ENCODE data around the gene PTTG1IP2.
"Not testable (repeated sequence)": the region's sequence is repeated elsewhere in the genome, so short reads cannot be mapped to it uniquely, and the experiment has no call there.

The PTTG1IP2 gene

GRCh38 chr7:90469554-90469953 is at the start of gene PTTG1IP2:
Gene PTTG1IP2, plus strand, starts transcription at chr7:90469639. Its CDS starts 148 bp downstream, at chr7:90469787.
- no peak for FAIRE-seq

GRCh38 chr7:90421651-90422050 is 47.8 kb upstream of the PTTG1IP2 start:
- FAIRE-seq: no peak

DNA sequence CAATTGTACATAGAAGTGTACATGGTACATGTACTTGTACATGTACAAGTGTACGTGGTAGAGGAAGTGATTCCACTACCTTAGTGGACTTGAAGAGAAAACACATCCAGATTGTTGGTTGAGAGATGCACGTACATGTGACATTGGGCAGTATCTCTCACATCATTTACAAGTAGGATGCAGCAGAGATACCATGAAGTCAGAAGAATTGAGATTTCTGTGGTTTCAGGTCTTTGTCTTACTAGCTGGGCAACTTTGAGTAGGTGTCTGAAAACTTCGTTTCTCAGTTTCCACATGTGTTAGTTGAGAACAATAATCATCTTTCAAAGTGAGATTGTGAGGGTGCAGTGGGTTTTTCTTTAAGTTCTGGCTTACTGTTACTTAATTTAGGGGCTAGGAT is 44.7 kb upstream of the PTTG1IP2 start:
- no peak for FAIRE-seq

- FAIRE-seq: no peak
Measured at GRCh38 chr7:90425376-90425775, 44.1 kb upstream of the PTTG1IP2 start.

DNA sequence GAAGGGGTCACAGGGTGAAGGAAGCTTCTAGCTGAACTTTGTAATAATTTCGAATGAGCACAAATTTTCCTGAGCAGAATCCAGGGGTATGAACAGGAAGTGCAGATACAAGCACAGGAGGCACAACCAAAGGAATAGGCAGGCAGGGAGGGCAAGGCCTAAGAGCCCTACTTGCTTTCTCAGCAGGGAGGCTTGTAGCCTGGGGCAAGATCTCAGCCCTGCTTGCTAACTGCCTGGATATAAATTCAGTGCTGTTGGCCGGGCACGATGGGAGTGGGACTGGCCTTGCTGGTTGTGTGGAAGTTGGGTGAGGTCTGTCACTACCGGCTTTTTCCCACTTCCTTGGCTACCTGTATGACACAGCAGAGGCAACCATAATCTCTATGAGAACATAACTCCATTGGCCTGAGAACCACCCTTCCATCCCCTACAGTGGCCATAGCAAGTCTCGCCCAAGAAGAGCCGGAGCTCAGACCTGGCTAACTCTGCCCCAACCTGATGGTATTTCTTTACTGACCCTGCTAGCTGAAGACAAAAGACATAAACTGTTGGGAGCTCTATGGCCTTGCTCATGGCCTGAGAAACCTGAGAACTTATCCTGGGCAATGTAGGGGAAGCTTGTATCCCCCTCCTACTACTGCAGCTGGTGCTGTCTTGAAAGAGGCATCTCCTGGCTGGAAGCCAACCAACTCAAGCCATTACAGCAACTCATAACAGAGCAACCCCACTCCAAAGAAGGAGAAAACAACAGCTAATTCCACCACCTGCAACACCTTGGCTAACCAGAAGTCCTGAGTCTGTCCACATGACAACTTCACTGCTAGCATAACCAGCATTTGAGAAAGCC is 38.6 kb upstream of the PTTG1IP2 start:
- no peak for FAIRE-seq

- no peak for FAIRE-seq
Measured at GRCh38 chr7:90432752-90433151, 36.7 kb upstream of the PTTG1IP2 start.

DNA sequence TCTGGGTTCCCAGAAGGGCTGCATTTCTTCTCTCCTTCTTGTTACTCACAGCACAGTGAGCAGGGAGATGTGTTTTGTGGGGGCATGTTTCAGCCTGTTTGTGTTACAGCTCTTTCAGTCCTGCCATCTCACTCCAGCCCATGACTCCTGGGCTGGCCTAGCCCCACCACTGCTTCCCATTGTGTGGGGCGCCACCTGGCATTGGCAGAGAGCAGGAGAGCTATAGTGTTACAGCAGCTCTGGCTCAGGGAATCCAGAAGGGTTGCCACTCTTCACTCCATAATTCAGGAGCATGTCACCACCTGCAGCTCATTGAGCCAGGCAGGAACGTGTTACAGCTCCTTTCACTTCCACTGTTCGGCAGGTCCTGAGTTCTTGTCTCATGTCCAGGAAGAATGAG is 36.2 kb upstream of the PTTG1IP2 start:
- no peak for FAIRE-seq

DNA sequence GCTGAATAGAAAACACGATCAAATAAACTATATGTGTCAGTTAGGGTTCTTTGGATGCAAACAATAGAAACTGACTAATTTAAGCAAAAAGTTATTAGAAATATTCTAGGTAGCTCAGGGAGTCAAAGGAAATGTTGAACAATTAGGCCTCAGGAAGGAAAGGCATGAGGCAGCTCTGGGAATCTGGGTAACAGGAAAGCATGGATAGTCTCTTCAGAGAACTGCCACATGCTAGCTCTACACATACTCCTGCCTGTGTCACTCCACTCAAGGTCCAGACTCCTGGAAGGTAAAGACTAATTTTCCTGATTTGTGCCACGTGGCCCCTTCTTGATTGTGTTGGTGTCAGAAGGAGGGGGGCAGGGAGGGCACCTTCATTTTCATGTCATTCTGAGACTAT is 23.8 kb upstream of the PTTG1IP2 start:
- no peak for FAIRE-seq

GRCh38 chr7:90446137-90446899 is 23.1 kb upstream of the PTTG1IP2 start:
- no peak for FAIRE-seq

DNA sequence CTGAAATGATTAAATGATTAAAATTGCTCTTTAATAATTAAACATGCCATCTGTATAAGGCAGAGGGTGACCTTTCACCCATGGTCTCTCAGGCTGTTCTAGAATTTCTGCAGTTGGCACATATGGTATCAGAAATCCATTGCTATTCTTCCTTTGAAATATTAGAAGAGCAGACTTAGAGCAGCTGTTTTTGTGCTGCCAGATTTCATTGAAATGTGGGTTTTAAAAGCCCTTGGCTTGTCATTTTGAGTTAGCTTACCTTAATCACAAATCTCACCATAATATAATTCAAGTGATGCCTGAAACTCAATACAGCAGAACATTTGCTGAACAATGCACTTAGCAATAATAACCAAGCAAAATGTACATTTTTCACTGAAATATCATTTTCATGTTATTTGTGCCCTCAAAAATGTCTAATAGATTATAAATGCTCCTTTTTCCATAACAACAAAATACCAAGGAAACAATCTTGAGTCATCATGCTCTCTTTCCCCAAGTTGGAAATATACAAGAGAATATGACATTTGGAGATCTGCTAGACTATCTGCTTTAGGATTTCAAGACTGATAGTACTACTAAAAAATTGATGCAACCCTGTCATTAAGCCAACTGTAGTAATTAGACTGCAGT is 16.1 kb upstream of the PTTG1IP2 start:
- FAIRE-seq: no peak

DNA sequence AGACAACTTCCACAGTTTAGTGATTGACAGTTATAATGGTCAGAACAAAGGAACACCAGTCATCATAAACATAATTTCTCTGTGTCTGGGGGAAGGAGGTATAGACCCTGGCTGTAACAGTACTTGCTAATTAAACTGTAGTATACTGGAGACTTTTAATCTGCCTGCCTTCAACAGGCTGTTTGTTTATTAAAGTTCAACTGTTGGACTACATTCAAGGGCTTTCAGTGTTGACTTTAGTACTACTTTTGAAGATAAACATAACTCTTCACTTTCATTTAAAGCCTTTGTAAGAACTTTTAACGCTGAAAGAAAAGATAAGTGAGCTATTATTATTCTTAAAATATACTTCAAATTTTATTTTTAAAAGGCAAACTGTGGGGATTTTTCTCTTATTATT is 15.5 kb upstream of the PTTG1IP2 start:
- FAIRE-seq: no peak

DNA sequence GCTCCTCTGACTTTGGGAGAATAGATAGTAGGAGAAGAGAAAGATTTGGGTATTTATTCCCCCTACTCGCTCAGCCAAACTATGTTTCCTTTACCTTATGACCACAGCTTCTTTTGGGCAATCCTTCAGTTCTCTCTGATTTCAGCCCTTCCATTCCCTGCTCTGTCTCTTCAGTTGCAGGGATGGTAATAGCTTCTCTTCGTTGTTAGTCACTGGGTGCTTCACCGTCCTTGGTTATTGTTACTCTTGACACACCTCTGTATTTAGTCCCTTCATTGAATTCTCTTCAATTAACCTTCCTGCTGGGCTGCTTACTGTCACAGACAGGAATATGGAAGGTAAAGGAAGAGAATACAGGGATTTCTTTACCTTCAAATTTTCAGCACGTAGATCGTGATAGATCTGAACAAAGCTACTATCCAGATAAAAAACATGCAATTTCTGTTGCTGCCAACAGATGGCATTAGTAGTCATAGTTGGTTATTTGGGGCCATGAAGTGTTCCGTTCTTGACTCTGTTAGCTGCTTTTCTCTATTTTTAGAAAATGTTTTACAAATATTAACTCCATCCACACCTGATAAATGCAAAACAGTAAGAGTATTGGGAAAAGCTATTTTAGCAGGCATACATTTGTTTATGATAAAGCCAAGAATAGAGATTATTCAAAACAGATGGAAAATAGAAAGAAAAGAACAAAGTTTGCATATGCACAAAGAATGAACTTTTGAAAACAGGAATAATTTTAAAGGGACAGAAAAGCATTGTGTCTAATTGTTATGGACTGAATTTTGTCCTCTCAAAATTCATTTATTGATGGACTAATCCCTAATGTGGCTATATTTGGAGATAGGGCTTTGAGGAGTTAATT is 14.0 kb upstream of the PTTG1IP2 start:
- FAIRE-seq: peak; percentile 89

DNA sequence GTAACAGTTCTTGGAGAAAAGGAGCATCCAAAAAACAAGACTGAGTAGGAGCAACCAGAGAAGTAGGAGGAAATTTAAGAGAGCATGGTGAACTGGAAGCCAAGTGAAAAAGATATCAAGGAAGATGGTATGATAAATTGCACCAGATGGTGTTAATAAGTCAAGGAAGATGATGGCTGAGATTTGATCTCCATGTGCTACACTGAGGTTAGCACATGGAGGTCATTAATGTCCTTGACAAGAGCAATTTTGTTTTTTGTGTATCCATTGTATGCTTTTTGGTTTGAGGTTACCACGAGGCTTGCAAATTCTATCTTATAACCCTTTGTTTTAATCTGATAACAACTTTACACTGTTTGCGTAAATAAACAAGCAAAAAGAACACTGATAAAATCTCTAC is 11.3 kb upstream of the PTTG1IP2 start:
- no peak for FAIRE-seq

- no peak for FAIRE-seq
Measured at GRCh38 chr7:90459888-90460287, 9.6 kb upstream of the PTTG1IP2 start.

DNA sequence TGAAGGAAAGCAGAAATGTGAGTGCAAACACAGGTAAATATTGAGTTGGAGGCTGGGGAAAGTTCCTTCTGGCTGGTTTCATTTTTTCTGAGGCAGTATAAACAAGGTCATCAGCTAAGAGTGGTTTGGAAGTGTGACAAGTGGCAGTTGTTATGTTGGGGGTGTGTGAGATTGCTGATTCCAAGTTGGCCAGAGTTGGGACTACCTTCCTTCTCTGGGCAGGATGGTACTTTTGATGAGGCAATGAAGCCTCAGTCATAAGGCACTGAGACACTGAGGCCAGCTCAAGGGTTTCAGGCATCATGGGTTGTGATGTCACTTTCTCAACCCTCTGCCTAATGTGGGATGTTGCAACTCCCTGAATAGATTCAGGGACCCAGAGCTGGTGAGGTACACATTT is 8.2 kb upstream of the PTTG1IP2 start:
- FAIRE-seq: no peak

GRCh38 chr7:90463151-90463628 is 6.2 kb upstream of the PTTG1IP2 start:
- FAIRE-seq: not testable (repeated sequence)

DNA sequence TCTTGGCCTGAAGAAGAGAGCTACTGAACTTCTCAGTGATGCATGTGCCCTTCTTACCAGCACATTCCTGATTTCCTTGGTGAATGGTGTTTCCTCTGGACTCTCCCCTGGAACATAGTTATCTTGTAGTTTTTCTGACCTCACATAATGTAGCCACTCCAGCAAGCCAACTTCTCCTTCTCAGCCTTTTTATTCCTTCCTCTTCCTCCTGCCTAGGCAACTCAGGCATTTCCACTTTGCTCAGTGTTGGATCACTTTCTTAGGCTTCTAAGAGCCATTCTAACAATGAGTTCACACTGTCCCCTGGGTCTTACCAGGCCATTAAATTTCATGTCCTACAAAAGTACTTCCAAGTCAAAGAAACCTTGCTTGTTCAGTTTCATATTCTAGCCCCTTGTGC is 3.6 kb upstream of the PTTG1IP2 start:
- FAIRE-seq: no peak

GRCh38 chr7:90472805-90473540 is 3.5 kb downstream of the PTTG1IP2 start:
- FAIRE-seq: no peak

- no peak for FAIRE-seq
Measured at GRCh38 chr7:90473814-90474213, 4.4 kb downstream of the PTTG1IP2 start.

DNA sequence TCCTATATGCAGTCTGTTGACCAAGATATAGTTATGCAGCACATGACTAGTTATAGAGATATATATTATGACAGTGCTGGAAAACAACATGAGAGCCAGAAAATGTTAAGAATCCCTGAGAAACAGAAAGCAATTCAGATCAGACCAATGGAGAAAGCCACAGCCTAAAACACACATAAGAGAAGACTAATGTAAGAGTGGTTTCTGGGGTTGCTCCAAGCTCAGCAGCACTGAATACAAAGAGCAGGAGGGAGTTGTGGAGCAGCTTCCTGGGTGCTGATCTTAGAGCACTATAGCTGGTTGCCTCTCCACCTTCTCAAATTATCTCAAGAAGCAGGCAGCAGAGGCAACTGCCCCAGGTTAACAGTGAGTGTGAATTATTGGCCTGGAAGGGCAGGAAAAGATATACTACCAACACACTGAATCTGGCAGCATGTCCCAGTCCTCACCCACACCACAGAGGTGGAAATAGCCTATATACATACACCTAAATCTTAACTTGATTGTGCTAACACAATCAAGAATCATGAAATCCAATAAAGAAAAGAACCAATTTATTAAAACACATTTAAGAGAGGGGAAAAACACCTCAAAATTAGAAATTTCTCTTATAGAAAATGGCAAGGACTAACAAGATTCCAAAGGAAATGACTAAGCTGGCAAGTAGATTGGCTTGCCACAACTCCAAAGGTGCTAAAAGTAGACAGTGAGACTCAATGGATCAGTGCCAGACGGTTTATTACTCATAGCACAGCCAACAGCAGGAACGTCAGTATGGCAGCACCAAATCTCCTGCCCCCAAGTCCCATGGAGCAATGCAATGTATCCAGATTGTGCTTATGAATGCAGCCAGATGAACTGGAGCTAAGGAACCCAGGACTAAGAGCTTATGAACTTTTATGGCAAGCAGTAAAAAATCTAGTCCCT is 5.1 kb downstream of the PTTG1IP2 start:
- no peak for FAIRE-seq

DNA sequence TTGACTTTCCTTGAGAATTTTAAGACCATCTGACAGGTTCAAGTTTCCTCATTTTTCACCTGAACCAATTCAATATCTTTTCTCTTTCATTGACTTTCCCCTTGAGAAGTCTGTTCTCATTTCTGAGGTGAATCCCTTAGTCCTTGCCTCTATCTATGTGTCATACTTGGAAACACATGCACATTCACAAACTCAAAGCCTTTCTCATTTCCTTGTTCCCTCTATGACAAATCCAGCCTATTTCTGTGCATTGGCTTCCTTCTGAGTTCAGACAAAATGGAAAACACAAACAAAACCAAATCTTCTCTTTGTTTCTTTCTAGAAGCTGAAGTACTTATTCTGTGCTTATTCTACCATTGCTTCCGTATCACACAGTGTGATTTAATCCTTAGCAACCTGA is 13.8 kb downstream of the PTTG1IP2 start:
- FAIRE-seq: no peak

Data from endometrium (tissue), 2 donors.